Lower leg skin (tissue), 4 donors: Measurements from ENCODE around the gene SYT9. TPM values are rescaled to one million over a fixed set of nuclear protein-coding genes. Genes with fewer than 3 reads are reported as not detected.

Source experiments
- DNase-seq, 2 donors: peaks; one replicate each; pipeline ENCODE4 v3.0.0-alpha.2; 2019; ENCODE audit warnings: low spot score in 2 of 2
- H3K4me3 ChIP-seq: fragments of 200-600 bp; sonication (generic); 2 replicates; pipeline ENCODE4 v1.5.1; 2017; ENCODE audit warnings: mild to moderate bottlenecking, low read depth; ENCODE audit not compliant: poor library complexity, severe bottlenecking
- POLR2A ChIP-seq, 2 donors: fragments of 450-650 bp; IDR thresholded peaks; one replicate each; pipeline ENCODE4 v1.6.1; 2016 to 2017; ENCODE audit warnings: antibody characterized with exemption in 2 of 2, mild to moderate bottlenecking in 1 of 2, moderate library complexity in 1 of 2
- WGBS, 2 donors: methylation state at CpG; one replicate each; pipeline ENCODE4 v1.1.5; 2018; 5-methylcytosine and 5-hydroxymethylcytosine counted together
- intact Hi-C: fragments of 100-400 bp; cut with DNase I; formaldehyde crosslinking; loops from one replicate; pipeline ENCODE4 v1.15.0; 2023; ENCODE audit warnings: low total_unique reads
- total RNA-seq, 4 donors: library from RNA; depleted of rRNA; stranded (reverse); fragments of >200 nt; gene quantifications; one replicate each; pipeline ENCODE4 v1.1.0, GENCODE V29; 2016
- TF ChIP-seq, protein P1 (sequence below), 3 donors: fragments of 450-650 bp; IDR thresholded peaks; one replicate each; pipeline ENCODE4 v1.5.1; 2016; ENCODE audit warnings: antibody characterized with exemption in 3 of 3, mild to moderate bottlenecking in 3 of 3, moderate library complexity in 2 of 3

SYT9 gene
- total RNA-seq, 4 donors from 2014 or later: 0.37 to 0.84 (median 0.71) TPM; not detected in 1

DNA sequence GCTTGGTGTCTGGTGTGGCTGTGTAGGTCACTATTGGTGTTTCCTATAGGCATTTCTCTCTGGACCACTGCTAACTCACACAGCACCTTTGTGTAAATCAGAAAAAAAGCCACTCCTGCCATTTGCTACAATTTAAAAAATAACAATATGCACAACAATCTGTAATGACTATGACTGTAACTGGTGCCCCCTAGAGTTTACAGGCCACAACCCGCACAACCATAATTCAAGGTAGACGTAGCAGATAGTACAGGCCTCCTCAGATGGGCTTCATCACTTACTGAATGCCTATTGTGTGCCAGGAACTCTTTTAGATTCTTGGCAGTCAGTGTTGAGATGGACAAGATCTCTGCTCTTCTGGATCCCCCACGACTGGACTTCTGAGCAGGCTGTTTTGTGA is 47.7 kb downstream of the SYT9 start:
- 81 to 89% methylated on average over 3 of the region's 3 CpGs for WGBS, 2 donors
- H3K4me3 ChIP-seq: no peak overlapping the region
- DNase-seq: no peak
- intact Hi-C loops: no loop called here
- TF ChIP-seq, protein P1, sequence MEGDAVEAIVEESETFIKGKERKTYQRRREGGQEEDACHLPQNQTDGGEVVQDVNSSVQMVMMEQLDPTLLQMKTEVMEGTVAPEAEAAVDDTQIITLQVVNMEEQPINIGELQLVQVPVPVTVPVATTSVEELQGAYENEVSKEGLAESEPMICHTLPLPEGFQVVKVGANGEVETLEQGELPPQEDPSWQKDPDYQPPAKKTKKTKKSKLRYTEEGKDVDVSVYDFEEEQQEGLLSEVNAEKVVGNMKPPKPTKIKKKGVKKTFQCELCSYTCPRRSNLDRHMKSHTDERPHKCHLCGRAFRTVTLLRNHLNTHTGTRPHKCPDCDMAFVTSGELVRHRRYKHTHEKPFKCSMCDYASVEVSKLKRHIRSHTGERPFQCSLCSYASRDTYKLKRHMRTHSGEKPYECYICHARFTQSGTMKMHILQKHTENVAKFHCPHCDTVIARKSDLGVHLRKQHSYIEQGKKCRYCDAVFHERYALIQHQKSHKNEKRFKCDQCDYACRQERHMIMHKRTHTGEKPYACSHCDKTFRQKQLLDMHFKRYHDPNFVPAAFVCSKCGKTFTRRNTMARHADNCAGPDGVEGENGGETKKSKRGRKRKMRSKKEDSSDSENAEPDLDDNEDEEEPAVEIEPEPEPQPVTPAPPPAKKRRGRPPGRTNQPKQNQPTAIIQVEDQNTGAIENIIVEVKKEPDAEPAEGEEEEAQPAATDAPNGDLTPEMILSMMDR (IDR thresholded peaks at IDR 0.05): no peak
- TF ChIP-seq POLR2A (IDR thresholded peaks at IDR 0.05): no peak

DNA sequence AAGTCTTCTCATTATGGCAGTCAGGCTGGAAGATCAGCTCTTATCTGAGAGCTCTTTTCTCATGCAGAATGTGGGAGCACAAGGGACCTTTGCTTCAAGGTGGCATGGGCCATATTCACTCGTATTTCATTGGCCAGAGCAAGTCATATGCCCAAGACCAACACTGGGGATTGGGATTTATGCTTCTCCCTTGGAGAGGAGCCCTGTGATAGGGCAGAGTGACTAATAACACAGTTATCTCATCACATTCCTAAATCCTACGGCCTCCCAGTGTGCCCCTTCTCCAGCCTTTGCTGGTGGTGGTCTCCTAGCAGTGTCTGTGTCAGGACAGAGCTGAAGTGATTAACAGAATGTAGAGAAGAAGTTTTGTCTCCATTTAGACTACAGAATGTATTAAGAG is 48.6 kb downstream of the SYT9 start:
- no peak for DNase-seq
- TF ChIP-seq, protein P1 (IDR thresholded peaks at IDR 0.05): no peak
- TF ChIP-seq POLR2A (IDR thresholded peaks at IDR 0.05): no peak
- 53 to 72% methylated on average over 2 of the region's 2 CpGs for WGBS, 2 donors
- intact Hi-C loops: no loop called here
- H3K4me3 ChIP-seq: no peak overlapping the region

DNA sequence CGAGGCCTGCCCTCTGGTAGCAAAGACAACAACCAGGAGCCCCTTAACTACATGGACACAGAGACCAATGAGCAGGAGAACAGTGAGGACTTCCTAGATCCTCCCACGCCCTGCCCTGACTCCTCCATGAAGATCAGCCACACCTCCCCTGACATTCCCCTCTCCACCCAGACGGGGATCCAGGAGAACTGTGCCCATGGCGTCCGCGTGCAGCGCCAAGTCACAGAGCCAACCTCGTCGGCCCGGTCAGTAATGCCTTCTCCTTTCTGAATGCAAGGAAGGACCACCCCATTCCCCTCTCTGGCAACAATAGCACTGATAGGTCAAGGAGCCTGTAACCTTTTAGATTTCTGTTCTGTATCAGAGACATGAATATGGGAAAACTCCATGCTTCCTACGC is 51.4 kb downstream of the SYT9 start:
- 89 to 93% methylated on average over 11 of the region's 11 CpGs for WGBS, 2 donors
- H3K4me3 ChIP-seq: no peak overlapping the region
- no peak for TF ChIP-seq POLR2A (IDR thresholded peaks at IDR 0.05)
- TF ChIP-seq, protein P1 (IDR thresholded peaks at IDR 0.05): no peak
- DNase-seq: no peak
- intact Hi-C loops: no loop called here

DNA sequence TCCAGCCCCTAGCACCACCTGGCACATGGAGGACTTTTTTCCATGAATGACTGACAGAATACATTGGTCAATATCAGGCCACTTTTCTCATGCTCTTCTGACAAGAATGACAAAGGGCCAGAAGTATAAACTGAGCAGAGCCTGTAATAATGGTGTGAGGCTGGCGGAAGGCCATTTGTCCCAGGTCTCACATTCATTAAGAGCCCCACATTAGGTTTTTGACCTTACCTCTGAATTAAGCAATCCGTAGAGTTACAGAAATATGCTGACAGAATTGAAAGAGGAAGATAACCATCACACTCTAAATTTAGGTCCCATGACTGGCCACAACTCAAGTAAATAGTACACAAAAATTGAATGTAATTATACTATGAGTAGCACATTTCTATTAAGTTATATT is 55.2 kb downstream of the SYT9 start:
- DNase-seq: no peak
- no peak overlapping the region for H3K4me3 ChIP-seq
- WGBS, 2 donors: 68 to 86% methylated on average over 2 of the region's 2 CpGs
- intact Hi-C loops: no loop called here
- TF ChIP-seq POLR2A (IDR thresholded peaks at IDR 0.05): no peak
- TF ChIP-seq, protein P1 (IDR thresholded peaks at IDR 0.05): no peak

DNA sequence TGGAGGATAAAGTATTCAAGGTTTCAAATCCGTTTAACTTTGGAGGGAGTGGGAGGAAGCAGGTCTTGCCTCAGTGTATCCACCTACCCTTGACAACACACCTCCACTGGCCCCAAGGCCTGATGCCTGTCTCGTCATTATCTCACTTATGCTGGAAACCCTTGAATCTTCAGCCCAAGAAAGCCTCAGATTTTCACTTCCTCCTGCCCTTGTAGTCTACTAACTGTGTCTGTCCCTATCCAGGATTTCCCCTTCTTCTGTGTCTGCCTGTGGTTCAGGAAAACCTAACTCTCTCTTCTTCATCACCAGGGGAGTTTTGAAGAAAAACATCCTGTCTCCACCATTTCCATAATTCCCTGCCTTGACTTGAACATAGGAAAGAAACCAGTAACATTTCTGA is 56.1 kb downstream of the SYT9 start:
- WGBS, 2 donors: 79 to 89% methylated on average over 2 of the region's 2 CpGs
- DNase-seq: no peak
- intact Hi-C loops: no loop called here

DNA sequence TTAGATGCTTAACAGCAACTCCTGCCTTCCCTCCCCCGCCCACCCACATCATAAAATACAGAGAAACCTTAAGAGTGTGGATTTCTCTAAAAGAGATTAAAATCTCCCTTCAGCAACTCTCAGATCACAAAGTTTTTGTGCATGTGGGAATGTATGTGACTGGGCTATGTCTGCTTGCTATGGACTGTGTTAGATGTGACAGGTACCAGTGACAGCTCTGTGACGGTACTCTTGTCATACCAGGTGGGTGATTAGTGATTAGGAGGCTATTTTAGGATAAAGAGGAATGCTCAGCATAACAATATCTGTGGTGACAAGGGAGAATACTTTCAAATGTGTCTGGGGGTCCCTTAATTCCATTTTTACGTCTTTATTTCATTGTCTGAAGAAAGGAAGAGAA is 60.2 kb downstream of the SYT9 start:
- H3K4me3 ChIP-seq: no peak overlapping the region
- TF ChIP-seq POLR2A (IDR thresholded peaks at IDR 0.05): no peak
- TF ChIP-seq, protein P1 (IDR thresholded peaks at IDR 0.05): no peak
- no peak for DNase-seq
- WGBS, 2 donors: 68 to 69% methylated on average over 3 of the region's 3 CpGs
- intact Hi-C loops: no loop called here

More for the DNA sequence above, 56.1 kb downstream of the SYT9 start:
- no peak overlapping the region for H3K4me3 ChIP-seq
- TF ChIP-seq, protein P1 (IDR thresholded peaks at IDR 0.05): no peak
- no peak for TF ChIP-seq POLR2A (IDR thresholded peaks at IDR 0.05)
